ENCODE results near the gene LTB. TPM values are rescaled to one million over a fixed set of nuclear protein-coding genes. Genes with fewer than 3 reads are reported as not detected.

LTB gene
- total and polyA plus RNA-seq, 9 of the 15 experiments (the other 6 are each of a cell fraction or from before 2014, with no cell fraction given), result 0.07 to 0.51 TPM; not detected in 7

GRCh38 chr6:31541059-31541657 is 41.1 kb downstream of the LTB start (continued):
- TF ChIP-seq E2F4 (CRISPR knock-in tag; IDR thresholded peaks at IDR 0.05; ENCODE audit: low read depth) (no peak), CCAR2 (IDR thresholded peaks at IDR 0.05; ENCODE audit: low read depth, low read length) (no peak), IRF2 (CRISPR knock-in tag; IDR thresholded peaks at IDR 0.05) (no peak), ZNF263 (CRISPR knock-in tag; IDR thresholded peaks at IDR 0.05; ENCODE audit: borderline replicate concordance) (no peak), SNRNP70 (optimal IDR thresholded peaks at IDR 0.05; ENCODE audit: low read depth, low read length) (no peak), TEAD1 (CRISPR knock-in tag; IDR thresholded peaks at IDR 0.05) (no peak), NR3C1 (CRISPR knock-in tag; IDR thresholded peaks at IDR 0.05) (no peak), DMBX1 (CRISPR knock-in tag; IDR thresholded peaks at IDR 0.05; ENCODE audit: borderline replicate concordance) (no peak), CLOCK (CRISPR knock-in tag; IDR thresholded peaks at IDR 0.05; ENCODE audit: borderline replicate concordance) (no peak), TCF7L2 (IDR thresholded peaks at IDR 0.05; ENCODE audit: low read depth, low read length) (no peak), ZFP36 (IDR thresholded peaks at IDR 0.05; ENCODE audit: low read depth, low read length, partially characterized antibody) (no peak), KLF6 (CRISPR knock-in tag; IDR thresholded peaks at IDR 0.05; ENCODE audit: borderline replicate concordance) (no peak)
- TF ChIP-seq, protein P1, sequence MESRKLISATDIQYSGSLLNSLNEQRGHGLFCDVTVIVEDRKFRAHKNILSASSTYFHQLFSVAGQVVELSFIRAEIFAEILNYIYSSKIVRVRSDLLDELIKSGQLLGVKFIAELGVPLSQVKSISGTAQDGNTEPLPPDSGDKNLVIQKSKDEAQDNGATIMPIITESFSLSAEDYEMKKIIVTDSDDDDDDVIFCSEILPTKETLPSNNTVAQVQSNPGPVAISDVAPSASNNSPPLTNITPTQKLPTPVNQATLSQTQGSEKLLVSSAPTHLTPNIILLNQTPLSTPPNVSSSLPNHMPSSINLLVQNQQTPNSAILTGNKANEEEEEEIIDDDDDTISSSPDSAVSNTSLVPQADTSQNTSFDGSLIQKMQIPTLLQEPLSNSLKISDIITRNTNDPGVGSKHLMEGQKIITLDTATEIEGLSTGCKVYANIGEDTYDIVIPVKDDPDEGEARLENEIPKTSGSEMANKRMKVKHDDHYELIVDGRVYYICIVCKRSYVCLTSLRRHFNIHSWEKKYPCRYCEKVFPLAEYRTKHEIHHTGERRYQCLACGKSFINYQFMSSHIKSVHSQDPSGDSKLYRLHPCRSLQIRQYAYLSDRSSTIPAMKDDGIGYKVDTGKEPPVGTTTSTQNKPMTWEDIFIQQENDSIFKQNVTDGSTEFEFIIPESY (CRISPR knock-in tag; IDR thresholded peaks at IDR 0.05), result no peak
- TF ChIP-seq, protein P2, sequence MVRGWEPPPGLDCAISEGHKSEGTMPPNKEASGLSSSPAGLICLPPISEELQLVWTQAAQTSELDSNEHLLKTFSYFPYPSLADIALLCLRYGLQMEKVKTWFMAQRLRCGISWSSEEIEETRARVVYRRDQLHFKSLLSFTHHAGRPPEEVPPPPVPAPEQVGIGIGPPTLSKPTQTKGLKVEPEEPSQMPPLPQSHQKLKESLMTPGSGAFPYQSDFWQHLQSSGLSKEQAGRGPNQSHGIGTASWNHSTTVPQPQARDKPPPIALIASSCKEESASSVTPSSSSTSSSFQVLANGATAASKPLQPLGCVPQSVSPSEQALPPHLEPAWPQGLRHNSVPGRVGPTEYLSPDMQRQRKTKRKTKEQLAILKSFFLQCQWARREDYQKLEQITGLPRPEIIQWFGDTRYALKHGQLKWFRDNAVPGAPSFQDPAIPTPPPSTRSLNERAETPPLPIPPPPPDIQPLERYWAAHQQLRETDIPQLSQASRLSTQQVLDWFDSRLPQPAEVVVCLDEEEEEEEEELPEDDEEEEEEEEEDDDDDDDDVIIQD (CRISPR knock-in tag; IDR thresholded peaks at IDR 0.05), result no peak
- TF ChIP-seq, protein P3, sequence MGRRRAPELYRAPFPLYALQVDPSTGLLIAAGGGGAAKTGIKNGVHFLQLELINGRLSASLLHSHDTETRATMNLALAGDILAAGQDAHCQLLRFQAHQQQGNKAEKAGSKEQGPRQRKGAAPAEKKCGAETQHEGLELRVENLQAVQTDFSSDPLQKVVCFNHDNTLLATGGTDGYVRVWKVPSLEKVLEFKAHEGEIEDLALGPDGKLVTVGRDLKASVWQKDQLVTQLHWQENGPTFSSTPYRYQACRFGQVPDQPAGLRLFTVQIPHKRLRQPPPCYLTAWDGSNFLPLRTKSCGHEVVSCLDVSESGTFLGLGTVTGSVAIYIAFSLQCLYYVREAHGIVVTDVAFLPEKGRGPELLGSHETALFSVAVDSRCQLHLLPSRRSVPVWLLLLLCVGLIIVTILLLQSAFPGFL (CRISPR knock-in tag; IDR thresholded peaks at IDR 0.05), result 0 out of 2 replicates have a peak, but pooled peaks have one; percentile 16
- TF ChIP-seq, protein P4, sequence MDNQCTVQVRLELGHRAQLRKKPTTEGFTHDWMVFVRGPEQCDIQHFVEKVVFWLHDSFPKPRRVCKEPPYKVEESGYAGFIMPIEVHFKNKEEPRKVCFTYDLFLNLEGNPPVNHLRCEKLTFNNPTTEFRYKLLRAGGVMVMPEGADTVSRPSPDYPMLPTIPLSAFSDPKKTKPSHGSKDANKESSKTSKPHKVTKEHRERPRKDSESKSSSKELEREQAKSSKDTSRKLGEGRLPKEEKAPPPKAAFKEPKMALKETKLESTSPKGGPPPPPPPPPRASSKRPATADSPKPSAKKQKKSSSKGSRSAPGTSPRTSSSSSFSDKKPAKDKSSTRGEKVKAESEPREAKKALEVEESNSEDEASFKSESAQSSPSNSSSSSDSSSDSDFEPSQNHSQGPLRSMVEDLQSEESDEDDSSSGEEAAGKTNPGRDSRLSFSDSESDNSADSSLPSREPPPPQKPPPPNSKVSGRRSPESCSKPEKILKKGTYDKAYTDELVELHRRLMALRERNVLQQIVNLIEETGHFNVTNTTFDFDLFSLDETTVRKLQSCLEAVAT (IDR thresholded peaks at IDR 0.05), result no peak

Measured in K562 (cell line).